ENCODE data around the gene VSTM2L. TPM values are rescaled to one million over a fixed set of nuclear protein-coding genes. Genes with fewer than 3 reads are reported as not detected.

VSTM2L gene
- total RNA-seq, 1 donor from 2014 or later: not detected

DNA sequence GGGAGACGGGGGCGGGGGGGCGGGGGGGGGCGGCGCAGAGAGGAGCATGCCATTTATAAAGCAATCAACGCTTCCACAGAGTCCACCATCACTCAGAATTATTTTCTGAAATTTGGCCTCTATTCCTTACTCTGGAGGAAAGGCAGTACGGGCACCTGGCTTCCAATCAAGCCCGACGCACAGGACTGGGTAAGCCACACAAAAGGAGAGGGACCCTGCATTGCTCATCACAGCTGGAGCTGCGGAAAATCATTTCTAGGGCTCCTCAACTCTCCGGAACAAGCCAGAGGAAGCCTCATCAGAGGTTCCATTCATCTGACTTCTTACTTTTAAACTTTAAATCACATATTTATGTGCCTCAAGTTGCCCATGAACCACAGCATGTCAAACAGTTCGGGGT is 74.4 kb downstream of the VSTM2L start:
- H3K27ac Mint-ChIP-seq: no peak overlapping the region
- no peak overlapping the region for H3K4me3 Mint-ChIP-seq
- POLR2A ChIA-PET: no interaction called here

GRCh38 chr20:37977786-37978185 is 74.9 kb downstream of the VSTM2L start:
- no peak for DNase-seq
- POLR2A ChIA-PET: no interaction called here
- peaks cover 19% of the 10 kb centered on the region for H3K36me3 Mint-ChIP-seq (ENCODE audit: low read depth)
- peaks cover 16% of the 10 kb centered on the region for H3K4me1 Mint-ChIP-seq
- H3K4me3 Mint-ChIP-seq: no peak overlapping the region
- CTCF ChIA-PET: no interaction called here
- no peak overlapping the region for H3K27ac Mint-ChIP-seq
- no peaks in the 10 kb centered on the region for H3K9me3 Mint-ChIP-seq
- H3K27me3 Mint-ChIP-seq: no peaks in the 10 kb centered on the region
- ATAC-seq (ENCODE audit: low read depth): no peak
- intact Hi-C loops (cut with micrococcal nuclease): no loop called here
- TF ChIP-seq CTCF (IDR thresholded peaks at IDR 0.05): no peak

More for the DNA sequence above, 74.4 kb downstream of the VSTM2L start:
- ATAC-seq (ENCODE audit: low read depth): no peak
- Mint-ChIP-seq H3K27me3 (no peaks in the 10 kb centered on the region), H3K9me3 (no peaks in the 10 kb centered on the region), H3K36me3 (ENCODE audit: low read depth) (peaks cover 14% of the 10 kb centered on the region), H3K4me1 (peaks cover 16% of the 10 kb centered on the region)
- CTCF ChIA-PET: no interaction called here
- no peak for TF ChIP-seq CTCF (IDR thresholded peaks at IDR 0.05)
- intact Hi-C loops (cut with micrococcal nuclease): no loop called here
- DNase-seq: no peak

GRCh38 chr20:37979021-37979985 is 76.4 kb downstream of the VSTM2L start:
- Mint-ChIP-seq H3K4me1 (peaks cover 16% of the 10 kb centered on the region), H3K27ac (no peak overlapping the region), H3K9me3 (no peaks in the 10 kb centered on the region), H3K27me3 (no peaks in the 10 kb centered on the region), H3K36me3 (ENCODE audit: low read depth) (peaks cover 30% of the 10 kb centered on the region), H3K4me3 (no peak overlapping the region)
- intact Hi-C loops (cut with micrococcal nuclease): no loop called here
- DNase-seq: no peak
- ChIA-PET CTCF (no interaction called here), POLR2A (no interaction called here)
- TF ChIP-seq CTCF (IDR thresholded peaks at IDR 0.05): no peak
- no peak for ATAC-seq (ENCODE audit: low read depth)

GRCh38 chr20:37980383-37980782 is 77.5 kb downstream of the VSTM2L start:
- no peak for ATAC-seq (ENCODE audit: low read depth)
- intact Hi-C loops (cut with micrococcal nuclease): no loop called here
- CTCF ChIA-PET: no interaction called here
- peaks cover 16% of the 10 kb centered on the region for H3K4me1 Mint-ChIP-seq
- no peak for DNase-seq
- no peak overlapping the region for H3K4me3 Mint-ChIP-seq
- POLR2A ChIA-PET: no interaction called here
- peaks cover 38% of the 10 kb centered on the region for H3K36me3 Mint-ChIP-seq (ENCODE audit: low read depth)
- H3K27ac Mint-ChIP-seq: no peak overlapping the region
- no peaks in the 10 kb centered on the region for H3K9me3 Mint-ChIP-seq
- no peak for TF ChIP-seq CTCF (IDR thresholded peaks at IDR 0.05)
- no peaks in the 10 kb centered on the region for H3K27me3 Mint-ChIP-seq

DNA sequence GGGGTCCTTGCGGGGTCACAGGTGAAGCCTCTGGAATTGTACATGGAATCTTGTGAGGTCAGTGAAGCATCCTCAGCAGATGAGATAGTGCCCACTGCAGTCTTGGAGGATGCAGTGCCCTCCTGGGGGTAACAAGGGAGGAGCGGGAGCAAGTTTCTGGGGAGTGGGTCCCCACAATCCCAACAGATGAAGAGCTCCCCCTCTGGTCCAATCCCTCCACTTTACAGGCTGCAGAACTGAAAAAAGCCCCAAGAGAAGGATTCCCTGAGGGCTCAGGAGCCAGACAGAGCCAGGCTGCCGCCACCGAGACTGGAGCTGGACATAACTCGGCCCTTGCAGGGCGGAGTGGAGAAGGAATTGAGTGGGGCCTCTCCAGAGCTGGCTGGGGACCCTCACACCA is 77.9 kb downstream of the VSTM2L start:
- POLR2A ChIA-PET: interaction anchor here (1.0 kb wide), 1 partner anchor 52 kb away, joined by 4 read pairs; the partner anchor contains the start of genes RPRD1B and TTI1
- peaks cover 16% of the 10 kb centered on the region for H3K4me1 Mint-ChIP-seq
- ATAC-seq (ENCODE audit: low read depth) (no peak), DNase-seq (no peak)
- intact Hi-C loops (cut with micrococcal nuclease): no loop called here
- CTCF ChIA-PET: no interaction called here
- H3K27me3 Mint-ChIP-seq: no peaks in the 10 kb centered on the region
- no peak overlapping the region for H3K4me3 Mint-ChIP-seq
- no peak overlapping the region for H3K27ac Mint-ChIP-seq
- H3K36me3 Mint-ChIP-seq (ENCODE audit: low read depth): peaks cover 38% of the 10 kb centered on the region
- no peaks in the 10 kb centered on the region for H3K9me3 Mint-ChIP-seq
- TF ChIP-seq CTCF (IDR thresholded peaks at IDR 0.05): no peak

All from activated B cell treated with CpG ODN at 0.5 μM for 24 hours (primary cell).